Smooth muscle cell of the brain vasculature (primary cell): ENCODE results near the gene PGR.
"Not testable (repeated sequence)": the region's sequence is repeated elsewhere in the genome, so short reads cannot be mapped to it uniquely, and the experiment has no call there.

ENCODE experiments used
- DNase-seq: peaks from one replicate; pipeline ENCODE4 v3.0.0-alpha.2; 2012; ENCODE audit warnings: low read depth, low spot score

The PGR gene

GRCh38 chr11:101082813-101083212, 46.8 kb downstream of the PGR start:
- DNase-seq = no peak

- no peak for DNase-seq
These were observed 65.9 kb downstream of the PGR start for GRCh38 chr11:101063706-101064105.

GRCh38 chr11:101061606-101062005, 68.0 kb downstream of the PGR start:
- peak; percentile 17 for DNase-seq

- DNase-seq = no peak
These were observed 70.3 kb downstream of the PGR start for GRCh38 chr11:101059331-101059730.

- DNase-seq = no peak
These were observed 76.1 kb downstream of the PGR start for GRCh38 chr11:101053492-101053891.

- no peak for DNase-seq
These were observed 77.9 kb downstream of the PGR start for GRCh38 chr11:101051677-101052076.

- no peak for DNase-seq
These were observed 79.8 kb downstream of the PGR start for GRCh38 chr11:101049813-101050212.

- no peak for DNase-seq
These were observed 80.5 kb downstream of the PGR start for GRCh38 chr11:101049123-101049522.

GRCh38 chr11:101048479-101048878, 81.1 kb downstream of the PGR start:
- no peak for DNase-seq

GRCh38 chr11:101046947-101047346, 82.7 kb downstream of the PGR start:
- DNase-seq = no peak

GRCh38 chr11:101045415-101045814, 84.2 kb downstream of the PGR start:
- no peak for DNase-seq

- no peak for DNase-seq
These were observed 85.7 kb downstream of the PGR start for GRCh38 chr11:101043940-101044339.

- no peak for DNase-seq
These were observed 93.7 kb downstream of the PGR start for GRCh38 chr11:101035872-101036271.

- DNase-seq = peak; percentile 72
These were observed 95.5 kb downstream of the PGR start for GRCh38 chr11:101034076-101034475.

GRCh38 chr11:101032991-101033390, 96.6 kb downstream of the PGR start:
- DNase-seq = no peak

- DNase-seq = no peak
These were observed 97.9 kb downstream of the PGR start for GRCh38 chr11:101031713-101032112.

GRCh38 chr11:101030692-101031091, 98.9 kb downstream of the PGR start:
- DNase-seq = no peak

GRCh38 chr11:101030015-101030414, 99.6 kb downstream of the PGR start:
- no peak for DNase-seq

- no peak for DNase-seq
These were observed 101.0 kb downstream of the PGR start for GRCh38 chr11:101028644-101029043.

GRCh38 chr11:101022256-101022655, 107.4 kb downstream of the PGR start:
- no peak for DNase-seq

- no peak for DNase-seq
These were observed 109.7 kb downstream of the PGR start for GRCh38 chr11:101019870-101020269.

- no peak for DNase-seq
These were observed 114.9 kb downstream of the PGR start for GRCh38 chr11:101014600-101015285.

GRCh38 chr11:101013702-101014101, 115.9 kb downstream of the PGR start:
- not testable (repeated sequence) for DNase-seq

GRCh38 chr11:101011881-101012280, 117.7 kb downstream of the PGR start:
- DNase-seq = no peak
